ENCODE data around the gene GRID2IP. TPM values are rescaled to one million over a fixed set of nuclear protein-coding genes. Genes with fewer than 3 reads are reported as not detected.

The GRID2IP gene
- total RNA-seq, 2 experiments from 2014 or later, result 0.14 to 0.26 TPM

DNA sequence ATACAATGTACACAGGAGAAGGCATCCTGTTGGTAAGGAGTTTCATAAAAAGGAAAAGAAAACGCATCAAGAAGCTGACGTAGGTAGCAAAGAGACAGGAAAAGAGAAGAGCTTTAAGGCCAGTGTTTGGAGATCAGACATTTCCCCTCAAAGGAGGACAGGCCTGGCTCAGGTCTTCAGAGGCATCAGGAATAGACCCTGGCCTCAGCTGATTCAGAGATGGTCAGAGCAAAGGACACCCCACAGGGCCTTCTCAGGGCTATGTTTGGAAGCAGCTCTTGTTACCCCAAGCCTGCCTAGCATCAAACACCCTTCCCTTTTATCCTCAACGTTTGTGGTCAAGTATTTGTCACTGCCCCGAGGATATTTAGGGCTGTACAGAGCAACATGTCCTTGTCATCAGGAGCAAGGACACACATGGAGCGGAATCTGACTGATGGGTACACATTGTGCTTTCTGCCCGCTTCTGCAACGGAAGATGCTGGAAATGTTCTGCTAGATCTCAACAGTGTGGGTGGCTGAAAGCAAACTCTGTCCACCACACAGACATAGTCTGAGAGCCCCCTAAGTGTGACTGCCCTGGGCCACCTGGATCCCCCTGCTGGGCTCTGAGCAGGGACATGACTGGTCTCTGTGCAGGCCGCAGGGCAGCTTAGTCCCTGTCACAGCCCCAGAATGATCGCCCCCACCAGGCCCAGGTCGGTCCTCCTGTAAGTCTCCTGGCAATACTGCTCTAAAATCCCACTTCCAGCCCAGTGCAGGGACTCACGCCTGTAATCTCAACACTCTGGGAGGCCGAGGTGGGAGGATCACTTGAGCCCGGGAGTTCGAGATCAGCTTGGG lies 25.0 kb upstream of the GRID2IP start:
- ATAC-seq, result no peak
- CTCF ChIA-PET, result interaction anchor here (0.6 to 6.2 kb wide), 9 partner anchors 14 to 128 kb away, joined by 3 to 60 read pairs (median 4); partner anchors contain the start of genes DAGLB and INTS15
- Mint-ChIP-seq H3K4me3 (peak overlapping the region; percentile 31), H3K27ac (peak overlapping the region; percentile 31), H3K4me1 (peaks cover 22% of the 10 kb centered on the region), H3K36me3 (peaks cover 10% of the 10 kb centered on the region), H3K27me3 (no peaks in the 10 kb centered on the region), H3K9me3 (ENCODE audit: low read depth) (no peaks in the 10 kb centered on the region)
- no peak for DNase-seq

DNA sequence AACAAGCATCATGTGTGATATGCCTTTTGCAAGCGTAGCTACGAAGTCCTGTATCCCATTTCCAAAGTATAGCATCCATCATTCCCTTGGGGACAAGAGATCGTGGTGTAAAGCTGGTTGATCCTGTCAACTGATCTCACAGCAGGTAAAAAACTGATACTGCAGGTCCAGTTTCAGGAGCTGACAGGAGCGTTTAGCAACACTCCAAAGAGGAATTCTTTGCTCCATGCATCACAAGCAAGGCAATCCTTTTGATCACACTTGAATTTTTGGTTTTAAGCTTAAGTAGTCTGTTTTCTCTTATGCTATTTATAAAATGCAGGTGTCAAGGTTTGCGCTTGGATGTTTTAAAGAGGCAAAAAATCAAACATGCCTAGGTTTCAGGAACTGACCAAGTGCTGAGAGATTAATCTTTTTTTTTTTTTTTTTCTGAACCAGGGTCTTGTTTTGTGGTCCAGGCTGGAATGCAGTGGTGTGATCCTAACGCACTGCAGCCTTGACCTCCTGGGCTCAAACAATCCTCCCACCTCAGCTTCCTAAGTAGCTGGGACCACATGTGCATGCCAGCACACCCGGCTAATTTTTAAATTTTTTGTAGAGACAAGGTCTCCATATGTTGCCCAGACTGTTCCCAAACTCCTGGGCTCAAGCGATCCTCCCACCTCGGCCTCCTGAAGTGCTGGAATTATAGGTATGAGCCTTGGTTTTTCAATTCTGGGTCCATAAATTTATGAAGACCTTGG lies 24.2 kb upstream of the GRID2IP start:
- ATAC-seq (no peak), DNase-seq (no peak)
- H3K4me1 Mint-ChIP-seq, result peaks cover 17% of the 10 kb centered on the region
- H3K4me3 Mint-ChIP-seq, result no peak overlapping the region
- no peak overlapping the region for H3K27ac Mint-ChIP-seq
- H3K27me3 Mint-ChIP-seq, result no peaks in the 10 kb centered on the region
- H3K36me3 Mint-ChIP-seq, result peaks cover 6% of the 10 kb centered on the region
- no peaks in the 10 kb centered on the region for H3K9me3 Mint-ChIP-seq (ENCODE audit: low read depth)
- CTCF ChIA-PET, result interaction anchor here (0.6 to 6.2 kb wide), 13 partner anchors 15 to 127 kb away, joined by 3 to 60 read pairs (median 4); partner anchors contain the start of genes DAGLB and INTS15

DNA sequence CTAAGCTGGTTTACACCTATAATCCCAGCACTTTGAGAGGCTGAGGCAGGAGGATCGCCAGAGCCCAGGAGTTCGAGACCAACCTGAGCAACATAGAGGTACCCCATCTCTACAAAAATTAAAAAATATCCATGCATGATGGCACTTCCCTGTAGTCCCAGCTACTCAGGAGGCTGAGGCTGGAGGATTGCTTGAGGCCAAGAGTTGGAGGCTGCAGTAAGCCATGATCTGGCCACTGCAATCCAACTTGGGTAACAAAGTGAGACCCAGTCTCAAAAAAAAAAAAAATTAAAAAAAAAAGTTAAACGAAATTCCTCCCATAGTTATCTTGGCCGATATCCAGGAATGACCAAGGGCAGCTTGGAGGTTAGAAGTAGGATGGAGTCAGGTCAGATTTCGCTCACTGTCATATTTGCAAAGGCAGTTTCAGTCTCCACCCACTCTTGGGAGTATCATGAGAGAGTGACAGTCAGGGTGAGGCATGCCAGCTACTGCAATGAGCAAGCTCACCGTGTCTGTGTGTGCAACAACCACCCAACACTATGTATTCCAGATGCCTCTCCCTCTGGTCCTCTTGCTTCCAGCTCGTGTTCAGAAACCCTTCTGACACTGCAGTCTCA lies 20.0 kb upstream of the GRID2IP start:
- ATAC-seq, result no peak

DNA sequence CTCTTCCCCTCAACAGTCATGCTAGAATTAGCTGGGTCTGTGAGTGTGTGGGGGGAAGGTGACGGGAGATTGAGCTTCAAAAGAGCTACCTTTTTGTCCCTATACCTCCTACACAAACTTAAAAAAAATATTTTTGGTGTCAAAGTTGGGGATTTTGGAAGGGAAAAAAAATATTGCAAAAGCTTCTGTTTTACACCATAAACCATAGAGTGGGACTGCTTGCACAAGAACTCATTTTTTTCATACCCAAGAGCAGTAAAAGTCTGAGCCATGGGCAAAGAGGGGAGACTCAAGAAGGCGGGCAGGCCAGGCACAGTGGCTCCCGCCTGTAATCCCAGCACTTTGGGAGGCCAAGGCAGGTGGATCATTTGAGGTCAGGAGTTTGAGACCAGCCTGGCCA lies 16.6 kb upstream of the GRID2IP start:
- no peak overlapping the region for H3K4me3 Mint-ChIP-seq
- no peak overlapping the region for H3K27ac Mint-ChIP-seq
- no peaks in the 10 kb centered on the region for H3K4me1 Mint-ChIP-seq
- H3K36me3 Mint-ChIP-seq, result no peaks in the 10 kb centered on the region
- peaks cover 6% of the 10 kb centered on the region for H3K27me3 Mint-ChIP-seq
- CTCF ChIA-PET, result interaction anchor here (1.1 to 1.4 kb wide), 3 partner anchors 22 to 52 kb away, joined by 3 read pairs; partner anchors contain the start of gene INTS15
- DNase-seq (no peak), ATAC-seq (no peak)
- H3K9me3 Mint-ChIP-seq (ENCODE audit: low read depth), result no peaks in the 10 kb centered on the region

More for the DNA sequence above, 20.0 kb upstream of the GRID2IP start:
- H3K4me1 Mint-ChIP-seq, result peaks cover under 1% of the 10 kb centered on the region
- H3K9me3 Mint-ChIP-seq (ENCODE audit: low read depth), result no peaks in the 10 kb centered on the region
- H3K36me3 Mint-ChIP-seq, result no peaks in the 10 kb centered on the region
- H3K27ac Mint-ChIP-seq, result no peak overlapping the region
- peaks cover 3% of the 10 kb centered on the region for H3K27me3 Mint-ChIP-seq
- no peak for DNase-seq
- CTCF ChIA-PET, result interaction anchor here (0.7 to 1.3 kb wide), 3 partner anchors 18 to 94 kb away, joined by 3 read pairs; no protein-coding TSS in a partner anchor
- no peak overlapping the region for H3K4me3 Mint-ChIP-seq

- H3K27me3 Mint-ChIP-seq, result peaks cover 6% of the 10 kb centered on the region
Observed at GRCh38 chr7:6565655-6566054, 14.4 kb upstream of the GRID2IP start.

DNA sequence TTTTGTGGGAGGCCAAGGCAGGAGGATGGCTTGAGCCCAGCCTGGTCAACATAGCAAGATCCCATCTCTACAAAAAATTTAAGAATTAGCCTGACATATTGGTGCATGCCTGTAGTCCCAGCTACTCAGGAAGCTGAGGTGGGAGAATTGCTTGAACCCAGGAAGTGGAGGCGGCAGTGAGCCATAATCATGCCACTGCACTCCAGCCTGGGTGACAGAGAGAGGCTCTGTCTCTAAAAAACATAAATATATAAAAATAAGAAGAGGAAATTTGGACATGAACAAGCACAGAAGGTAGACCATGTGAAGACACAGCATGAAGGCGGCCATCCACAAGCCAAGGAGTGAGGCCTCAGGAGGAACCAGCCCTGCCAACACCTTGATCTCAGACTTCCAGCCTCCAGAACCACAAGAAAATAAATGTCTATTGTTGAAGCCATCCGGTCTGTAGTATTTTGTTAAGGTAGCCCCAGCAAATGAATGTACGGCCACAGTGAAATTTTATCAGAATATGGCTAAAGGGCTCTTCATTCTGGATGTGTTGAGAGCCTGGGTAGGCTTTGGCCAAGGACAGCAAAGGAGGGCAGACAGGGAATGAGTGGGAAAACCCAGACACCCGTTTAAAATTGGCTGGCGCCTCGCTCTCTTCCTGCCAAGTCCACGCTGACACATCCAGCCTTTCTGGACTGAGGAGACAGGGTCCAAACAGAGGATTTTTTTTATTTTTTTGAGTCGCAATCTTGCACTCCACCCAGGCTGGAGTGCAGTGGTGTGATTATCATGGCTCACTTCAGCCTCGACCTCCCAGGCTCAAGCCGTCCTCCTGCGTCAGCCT lies 12.9 kb upstream of the GRID2IP start:
- Mint-ChIP-seq H3K4me1 (no peaks in the 10 kb centered on the region), H3K4me3 (no peak overlapping the region), H3K9me3 (ENCODE audit: low read depth) (no peaks in the 10 kb centered on the region), H3K36me3 (no peaks in the 10 kb centered on the region), H3K27ac (no peak overlapping the region), H3K27me3 (peaks cover 2% of the 10 kb centered on the region)
- CTCF ChIA-PET, result no interaction called here
- no peak for ATAC-seq
- DNase-seq, result no peak

More at GRCh38 chr7:6565655-6566054, 14.4 kb upstream of the GRID2IP start:
- DNase-seq (no peak), ATAC-seq (no peak)
- H3K4me3 Mint-ChIP-seq, result no peak overlapping the region
- H3K36me3 Mint-ChIP-seq, result no peaks in the 10 kb centered on the region
- H3K27ac Mint-ChIP-seq, result no peak overlapping the region
- CTCF ChIA-PET, result no interaction called here
- H3K9me3 Mint-ChIP-seq (ENCODE audit: low read depth), result no peaks in the 10 kb centered on the region
- H3K4me1 Mint-ChIP-seq, result no peaks in the 10 kb centered on the region

- no peaks in the 10 kb centered on the region for H3K4me1 Mint-ChIP-seq
- no peaks in the 10 kb centered on the region for H3K36me3 Mint-ChIP-seq
- H3K27ac Mint-ChIP-seq, result no peak overlapping the region
- CTCF ChIA-PET, result interaction anchor here (0.8 to 4.5 kb wide), 5 partner anchors 17 to 55 kb away, joined by 3 to 23 read pairs (median 3); no protein-coding TSS in a partner anchor
- ATAC-seq (no peak), DNase-seq (no peak)
- H3K9me3 Mint-ChIP-seq (ENCODE audit: low read depth), result no peaks in the 10 kb centered on the region
- H3K4me3 Mint-ChIP-seq, result no peak overlapping the region
- H3K27me3 Mint-ChIP-seq, result peaks cover 2% of the 10 kb centered on the region
Observed at GRCh38 chr7:6562106-6562505, 10.8 kb upstream of the GRID2IP start.

GRCh38 chr7:6559896-6560295 lies 8.6 kb upstream of the GRID2IP start:
- DNase-seq (no peak), ATAC-seq (no peak)
- H3K27me3 Mint-ChIP-seq, result peaks cover 1% of the 10 kb centered on the region
- H3K27ac Mint-ChIP-seq, result no peak overlapping the region
- H3K36me3 Mint-ChIP-seq, result no peaks in the 10 kb centered on the region
- H3K4me1 Mint-ChIP-seq, result peaks cover 2% of the 10 kb centered on the region
- CTCF ChIA-PET, result interaction anchor here (2.3 to 4.5 kb wide), 2 partner anchors 40 to 44 kb away, joined by 7 to 23 read pairs; no protein-coding TSS in a partner anchor
- H3K4me3 Mint-ChIP-seq, result no peak overlapping the region
- no peaks in the 10 kb centered on the region for H3K9me3 Mint-ChIP-seq (ENCODE audit: low read depth)

DNA sequence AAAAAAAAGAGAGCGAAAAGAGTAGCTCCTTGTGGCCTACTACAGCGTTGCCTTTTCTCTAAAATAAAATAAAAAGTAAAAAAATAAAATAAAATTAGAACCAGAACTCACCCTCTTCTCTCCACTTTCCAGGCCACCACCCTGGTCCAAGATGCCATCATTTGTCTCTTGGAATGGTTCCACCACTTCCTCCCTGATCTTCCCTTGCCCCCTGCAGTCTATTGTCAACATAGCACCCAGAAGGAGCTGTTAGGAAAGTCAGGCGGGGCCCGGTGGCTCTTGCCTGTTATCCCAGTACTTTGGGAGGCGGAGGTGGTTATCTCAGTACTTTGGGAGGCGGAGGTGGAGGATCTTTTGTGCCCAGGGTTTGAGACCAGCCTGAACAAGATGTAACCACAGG lies 7.6 kb upstream of the GRID2IP start:
- no peaks in the 10 kb centered on the region for H3K36me3 Mint-ChIP-seq
- DNase-seq, result no peak
- ATAC-seq, result peak; percentile 33
- H3K4me1 Mint-ChIP-seq, result peaks cover 6% of the 10 kb centered on the region
- no peaks in the 10 kb centered on the region for H3K9me3 Mint-ChIP-seq (ENCODE audit: low read depth)
- H3K27ac Mint-ChIP-seq, result no peak overlapping the region
- H3K27me3 Mint-ChIP-seq, result no peaks in the 10 kb centered on the region
- CTCF ChIA-PET, result interaction anchor here (0.6 to 4.5 kb wide), 18 partner anchors 9 to 110 kb away, joined by 3 to 23 read pairs (median 4); partner anchors contain the start of gene ZNF316
- no peak overlapping the region for H3K4me3 Mint-ChIP-seq

DNA sequence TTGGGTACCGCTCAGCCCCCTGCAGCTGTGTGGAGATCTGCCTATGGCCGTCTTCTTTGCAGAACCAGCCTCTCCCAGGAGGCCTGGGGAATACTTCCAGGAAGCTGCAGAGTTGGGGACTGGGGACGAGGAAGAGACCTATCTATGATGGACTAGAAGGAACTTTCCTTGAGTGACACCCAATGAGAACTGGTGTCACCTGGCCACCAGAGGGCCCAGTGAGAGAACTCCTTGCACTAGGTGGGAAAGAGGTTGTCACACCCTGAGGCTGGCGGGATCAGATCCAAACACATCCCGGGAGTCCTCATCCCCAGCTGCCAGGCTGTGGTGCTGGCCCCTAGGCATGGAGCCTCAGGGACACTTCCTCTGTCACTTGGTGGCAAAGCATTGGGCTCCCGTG lies 4.9 kb upstream of the GRID2IP start:
- H3K36me3 Mint-ChIP-seq, result no peaks in the 10 kb centered on the region
- peaks cover 6% of the 10 kb centered on the region for H3K4me1 Mint-ChIP-seq
- H3K27me3 Mint-ChIP-seq, result no peaks in the 10 kb centered on the region
- no peak overlapping the region for H3K27ac Mint-ChIP-seq
- CTCF ChIA-PET, result no interaction called here
- H3K9me3 Mint-ChIP-seq (ENCODE audit: low read depth), result no peaks in the 10 kb centered on the region
- H3K4me3 Mint-ChIP-seq, result no peak overlapping the region
- DNase-seq, result no peak
- no peak for ATAC-seq

DNA sequence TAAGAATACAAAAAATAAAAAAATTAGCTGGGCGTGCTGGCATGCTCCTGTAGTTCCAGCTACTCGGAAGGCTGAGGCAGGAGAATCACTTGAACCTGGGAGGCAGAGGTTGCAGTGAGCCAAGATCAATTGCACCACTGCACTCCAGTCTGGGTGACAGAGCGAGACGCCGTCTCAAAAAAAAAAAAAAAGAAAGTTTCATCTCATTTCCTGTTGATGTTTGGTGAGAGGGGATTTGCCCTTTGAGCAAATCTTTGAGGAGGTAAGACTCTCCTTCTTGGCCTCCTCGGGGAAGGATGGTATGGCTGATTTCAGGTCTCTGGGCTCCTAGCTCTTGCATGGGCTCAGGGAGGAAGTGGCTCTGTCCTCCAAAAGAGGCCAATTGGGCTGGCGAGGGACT lies 3.6 kb upstream of the GRID2IP start:
- DNase-seq, result no peak
- Mint-ChIP-seq H3K4me1 (peaks cover 6% of the 10 kb centered on the region), H3K4me3 (no peak overlapping the region), H3K36me3 (no peaks in the 10 kb centered on the region), H3K27me3 (no peaks in the 10 kb centered on the region), H3K27ac (peak overlapping the region; percentile 43), H3K9me3 (ENCODE audit: low read depth) (no peaks in the 10 kb centered on the region)
- peak; percentile 23 for ATAC-seq
- CTCF ChIA-PET, result interaction anchor here (1.4 to 1.6 kb wide), 3 partner anchors 21 to 38 kb away, joined by 3 to 6 read pairs (median 4); partner anchors contain the start of gene INTS15

DNA sequence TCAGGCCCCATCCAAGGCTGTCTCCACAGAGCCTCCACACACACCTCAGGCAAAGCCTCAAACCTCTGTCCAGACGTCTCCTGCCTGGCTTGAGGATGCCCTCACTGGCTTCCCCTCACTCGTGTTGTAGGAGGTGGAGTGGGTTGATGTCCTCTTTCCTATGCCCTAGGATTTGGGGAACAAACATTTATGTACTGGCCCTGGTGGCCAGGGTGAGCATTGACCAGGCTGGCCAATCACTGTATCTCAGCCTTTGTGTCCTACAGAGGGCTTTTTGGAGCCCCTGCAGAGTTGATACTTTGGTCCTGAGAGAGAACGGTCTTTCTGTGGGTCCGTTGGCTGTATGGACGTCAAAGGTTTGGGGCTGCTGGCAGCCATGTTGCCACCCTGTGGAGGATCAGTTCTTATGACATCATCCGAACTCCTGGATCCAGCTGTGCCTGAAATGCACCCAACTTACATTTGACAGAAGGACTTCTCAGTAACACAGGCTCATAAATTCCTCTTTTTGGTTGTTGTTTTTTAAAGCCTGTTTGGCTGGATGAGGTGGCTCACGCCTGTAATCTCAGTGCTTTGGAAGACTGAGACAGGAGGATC lies 2.3 kb upstream of the GRID2IP start:
- no peaks in the 10 kb centered on the region for H3K9me3 Mint-ChIP-seq (ENCODE audit: low read depth)
- no peak overlapping the region for H3K27ac Mint-ChIP-seq
- no peak overlapping the region for H3K4me3 Mint-ChIP-seq
- H3K4me1 Mint-ChIP-seq, result peaks cover 6% of the 10 kb centered on the region
- H3K36me3 Mint-ChIP-seq, result no peaks in the 10 kb centered on the region
- no peak for ATAC-seq
- DNase-seq, result no peak
- CTCF ChIA-PET, result interaction anchor here (1.4 kb wide), 1 partner anchor 22 kb away, joined by 4 read pairs; no protein-coding TSS in a partner anchor
- no peaks in the 10 kb centered on the region for H3K27me3 Mint-ChIP-seq
